Measurements from ENCODE around the gene TRIM56. TPM values are rescaled to one million over a fixed set of nuclear protein-coding genes. Genes with fewer than 3 reads are reported as not detected.

TRIM56 gene
- total and polyA plus RNA-seq, 8 donors, result 7.6 to 26.5 (median 14.7) TPM

GRCh38 chr7:101093906-101094305, 8.6 kb downstream of the TRIM56 start:
- Histone ChIP-seq H3K27ac (no peak overlapping the region), H3K4me3 (no peak overlapping the region), H3K9me3 (no peaks in the 10 kb centered on the region), H3K4me1 (no peaks in the 10 kb centered on the region), H3K27me3 (no peaks in the 10 kb centered on the region), H3K36me3 (peaks cover 0 to 3% (median 0%) of the 10 kb centered on the region in 3 donors)
- TF ChIP-seq CTCF (IDR thresholded peaks at IDR 0.05), result no peak
- no peak for FAIRE-seq
- intact Hi-C loops (cut with DNase I), result no loop called here
- no peak for DNase-seq
- no peak for ATAC-seq
- WGBS, 2 donors, result 75 to 76% methylated on average over 4 of the region's 4 CpGs

GRCh38 chr7:101094376-101094775, 9.1 kb downstream of the TRIM56 start:
- Histone ChIP-seq H3K4me1 (no peaks in the 10 kb centered on the region), H3K27ac (no peak overlapping the region), H3K9me3 (no peaks in the 10 kb centered on the region), H3K27me3 (no peaks in the 10 kb centered on the region), H3K36me3 (no peaks in the 10 kb centered on the region), H3K4me3 (no peak overlapping the region)
- no peak for ATAC-seq
- 53 to 71% methylated on average over 9 of the region's 9 CpGs for WGBS, 2 donors
- TF ChIP-seq CTCF (IDR thresholded peaks at IDR 0.05), result no peak
- no peak for FAIRE-seq
- DNase-seq, result no peak
- intact Hi-C loops (cut with DNase I), result no loop called here

GRCh38 chr7:101094791-101095375, 9.6 kb downstream of the TRIM56 start:
- FAIRE-seq, result no peak
- ATAC-seq, result peak; percentile 30 to 88 (median 70)
- DNase-seq, result peak in 3 of 6 donors; percentile 49 to 66 (median 50)
- Histone ChIP-seq H3K27ac (no peak overlapping the region), H3K27me3 (no peaks in the 10 kb centered on the region), H3K4me1 (no peaks in the 10 kb centered on the region), H3K9me3 (no peaks in the 10 kb centered on the region), H3K4me3 (no peak overlapping the region), H3K36me3 (no peaks in the 10 kb centered on the region)
- intact Hi-C loops (cut with DNase I), result no loop called here
- TF ChIP-seq CTCF (IDR thresholded peaks at IDR 0.05), result peak; percentile 14 to 48 (median 30)
- WGBS, 2 donors, result 32 to 36% methylated on average over 12 of the region's 12 CpGs

GRCh38 chr7:101096331-101096956, 11.2 kb downstream of the TRIM56 start:
- DNase-seq (no peak), FAIRE-seq (no peak), ATAC-seq (no peak)
- no peaks in the 10 kb centered on the region for H3K9me3 ChIP-seq
- H3K27ac ChIP-seq, result no peak overlapping the region
- no peak for TF ChIP-seq CTCF (IDR thresholded peaks at IDR 0.05)
- no peaks in the 10 kb centered on the region for H3K27me3 ChIP-seq
- peaks cover 0 to 3% (median 0%) of the 10 kb centered on the region in 3 donors for H3K4me1 ChIP-seq
- no peak overlapping the region for H3K4me3 ChIP-seq
- H3K36me3 ChIP-seq, result no peaks in the 10 kb centered on the region
- intact Hi-C loops (cut with DNase I), result no loop called here
- 47 to 51% methylated on average over 6 of the region's 6 CpGs for whole genome bisulfite sequencing, 2 donors

- ATAC-seq (no peak), FAIRE-seq (no peak), DNase-seq (no peak)
- intact Hi-C loops (cut with DNase I), result no loop called here
- WGBS, 2 donors, result 62 to 69% methylated on average over 5 of the region's 5 CpGs
- peaks cover 0 to 3% (median 0%) of the 10 kb centered on the region in 3 donors for H3K4me1 ChIP-seq
- H3K27ac ChIP-seq, result no peak overlapping the region
- no peaks in the 10 kb centered on the region for H3K36me3 ChIP-seq
- no peaks in the 10 kb centered on the region for H3K9me3 ChIP-seq
- H3K4me3 ChIP-seq, result no peak overlapping the region
- TF ChIP-seq CTCF (IDR thresholded peaks at IDR 0.05), result no peak
- H3K27me3 ChIP-seq, result no peaks in the 10 kb centered on the region
These were observed 11.7 kb downstream of the TRIM56 start for GRCh38 chr7:101096957-101097347.

All from pancreas (tissue), 10 donors.